GM21447 (cell line): Measurements from ENCODE around the gene SYNPR.
A peak's percentile ranks its signal among the peaks of the same experiment; 100 is the strongest.
"Not testable (repeated sequence)": the region's sequence is repeated elsewhere in the genome, so short reads cannot be mapped to it uniquely, and the experiment has no call there.

Source experiments
- ATAC-seq: cut with Tn5 transposase; IDR thresholded peaks from one replicate; pipeline ENCODE4 v1.9.1; 2021; ENCODE audit not compliant: unreplicated experiment

Gene SYNPR

DNA sequence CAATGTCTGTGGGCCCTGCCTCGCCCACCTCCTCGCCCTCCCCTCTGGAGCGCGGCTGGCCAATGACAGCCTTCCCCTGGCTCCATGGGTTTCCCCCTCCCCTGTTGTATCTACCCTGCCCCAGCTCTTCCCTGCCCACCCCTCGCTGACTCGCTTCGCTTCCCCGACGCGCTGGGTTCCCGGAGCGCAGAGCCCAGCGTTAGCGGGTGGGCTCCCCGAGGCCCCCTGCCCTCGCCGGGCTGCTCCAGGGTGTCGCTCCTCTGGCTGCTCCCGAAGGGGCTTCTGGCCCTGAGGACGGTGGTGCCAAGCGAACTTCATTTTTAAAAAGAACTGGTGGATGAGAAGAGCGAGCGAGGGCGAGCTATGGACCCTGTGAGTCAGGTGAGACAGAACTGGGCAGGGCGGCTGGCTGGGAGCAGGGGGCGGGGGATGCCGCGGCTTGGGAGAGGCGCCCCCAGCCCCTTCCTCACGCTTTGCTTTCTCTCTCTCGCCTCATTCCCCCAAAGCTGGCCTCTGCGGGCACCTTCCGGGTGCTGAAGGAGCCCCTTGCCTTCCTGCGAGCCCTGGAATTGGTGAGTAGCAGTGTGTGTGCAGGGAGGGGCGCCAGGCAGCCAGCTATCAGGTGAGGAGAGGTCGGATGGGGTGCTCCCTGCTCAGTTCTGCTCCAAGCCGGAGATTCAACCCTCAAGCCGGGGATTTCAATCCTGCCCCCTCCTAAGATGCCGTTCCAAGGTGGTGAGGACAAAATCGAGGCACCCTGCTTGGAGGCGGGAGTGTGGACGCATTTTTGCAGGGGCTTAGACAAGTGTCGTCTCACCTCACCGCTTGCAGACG is at the start of gene SYNPR:
Gene SYNPR, plus strand, starts transcription at position 138 of the 834 bp plus-strand sequence.
- ATAC-seq, result no peak

DNA sequence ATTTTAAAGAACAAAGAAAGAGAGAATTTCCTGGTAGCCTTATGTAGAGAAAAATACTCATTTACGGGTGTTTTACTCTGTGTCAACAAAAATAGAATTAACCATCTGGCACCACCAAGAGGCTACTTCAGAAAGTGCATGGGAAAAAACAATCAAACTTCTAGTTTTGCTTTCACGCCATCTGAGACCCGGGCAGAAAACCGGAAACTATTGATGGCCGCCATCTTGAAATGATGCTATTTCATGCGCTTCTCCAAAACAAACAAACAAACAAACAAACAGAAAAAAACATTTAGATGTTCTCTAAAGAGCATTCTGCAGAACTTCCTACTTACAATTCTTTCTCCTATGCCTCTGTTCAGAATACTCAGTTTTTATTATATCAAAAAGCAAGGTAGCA is 49.4 kb upstream of the SYNPR start:
- peak; percentile 84 for ATAC-seq

DNA sequence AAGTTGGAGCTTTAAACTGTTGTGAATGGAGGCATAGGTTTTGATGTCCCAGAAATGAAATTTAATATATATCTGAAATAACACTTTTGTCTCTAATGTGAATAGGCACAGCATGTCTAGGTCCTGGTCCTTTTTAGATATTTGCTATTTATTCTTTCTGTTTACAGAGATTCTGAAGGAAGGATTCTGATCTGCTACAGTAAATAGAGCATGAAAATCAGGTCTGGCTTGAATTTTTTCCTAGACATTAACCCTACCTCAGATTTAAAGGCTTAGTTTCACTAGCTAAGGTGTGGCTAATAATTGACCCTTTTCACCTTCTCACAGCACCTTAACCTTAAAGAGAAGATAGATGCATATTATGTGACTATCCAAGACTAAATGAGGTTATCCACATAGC is 48.0 kb upstream of the SYNPR start:
- no peak for ATAC-seq

DNA sequence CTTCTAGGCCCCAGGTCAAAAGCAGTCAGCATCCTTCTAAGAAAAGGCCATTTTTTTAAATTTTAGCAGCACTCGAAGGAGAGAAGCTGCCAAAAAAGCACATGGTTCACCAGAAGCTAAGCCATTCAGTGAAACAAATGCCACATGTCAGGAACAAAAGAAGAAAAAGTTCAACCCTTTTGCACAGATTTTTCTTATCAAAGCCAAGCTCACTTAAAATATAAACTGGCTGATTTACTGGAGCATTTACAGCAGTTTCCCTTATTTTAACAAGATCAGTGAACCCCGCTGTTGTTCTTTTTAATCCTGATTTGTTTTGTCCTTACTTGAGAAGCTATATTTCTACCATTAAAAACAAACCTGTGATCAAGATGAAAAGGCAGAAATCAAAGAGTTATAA is 46.5 kb upstream of the SYNPR start:
- ATAC-seq, result no peak

DNA sequence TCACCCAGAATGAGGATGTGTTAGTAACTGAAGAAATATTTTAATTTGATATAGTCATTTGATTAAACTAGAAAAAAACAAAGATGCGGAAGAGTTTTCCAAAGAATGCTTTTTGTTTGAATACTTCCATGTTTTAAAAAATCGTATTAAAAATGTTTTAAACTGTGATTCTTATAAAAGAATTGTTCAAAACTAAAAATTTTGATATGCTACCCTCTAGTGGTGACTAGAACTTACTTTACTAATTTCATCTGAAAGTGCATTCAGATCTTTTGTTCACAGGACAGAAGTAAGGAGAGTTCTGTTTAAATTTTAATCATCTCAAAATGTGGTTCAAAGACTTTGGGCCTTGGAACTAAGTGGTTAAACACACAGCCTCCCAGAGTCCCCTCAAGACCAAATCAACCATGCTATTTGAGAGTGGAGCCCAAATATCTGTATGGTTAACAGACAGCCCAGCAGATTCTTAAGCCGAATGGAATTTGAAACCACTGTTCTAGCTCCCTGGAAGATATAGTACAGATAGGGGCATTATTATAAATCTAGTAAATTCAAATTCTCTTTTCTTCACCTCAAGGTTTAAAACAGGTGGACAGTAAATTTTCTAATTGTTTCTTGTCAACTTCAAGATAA is 45.2 kb upstream of the SYNPR start:
- no peak for ATAC-seq

DNA sequence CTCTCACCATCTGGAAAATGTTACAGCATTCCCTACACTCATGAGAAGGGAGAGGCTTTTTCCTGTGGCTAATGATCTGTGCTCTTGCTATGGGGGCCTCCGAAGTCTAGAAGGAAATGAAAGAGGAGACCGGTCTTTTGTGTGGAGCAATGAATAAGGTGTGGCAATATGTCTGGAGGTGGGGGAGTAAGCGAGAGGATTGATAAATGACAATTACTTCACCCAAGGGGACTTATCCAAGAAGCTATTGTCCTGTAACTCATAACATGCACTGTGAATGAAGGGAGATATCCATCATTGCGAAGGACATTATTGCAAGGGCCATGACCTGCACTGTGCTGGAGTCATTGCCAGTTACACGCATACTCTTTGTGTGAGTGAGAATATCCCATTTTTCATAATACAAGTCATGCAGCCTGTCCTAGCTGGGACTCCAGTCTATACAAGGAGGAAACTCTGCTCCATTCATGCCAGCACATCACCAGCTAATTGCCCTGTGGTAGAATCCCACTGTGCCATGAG is 37.7 kb upstream of the SYNPR start:
- ATAC-seq, result no peak

DNA sequence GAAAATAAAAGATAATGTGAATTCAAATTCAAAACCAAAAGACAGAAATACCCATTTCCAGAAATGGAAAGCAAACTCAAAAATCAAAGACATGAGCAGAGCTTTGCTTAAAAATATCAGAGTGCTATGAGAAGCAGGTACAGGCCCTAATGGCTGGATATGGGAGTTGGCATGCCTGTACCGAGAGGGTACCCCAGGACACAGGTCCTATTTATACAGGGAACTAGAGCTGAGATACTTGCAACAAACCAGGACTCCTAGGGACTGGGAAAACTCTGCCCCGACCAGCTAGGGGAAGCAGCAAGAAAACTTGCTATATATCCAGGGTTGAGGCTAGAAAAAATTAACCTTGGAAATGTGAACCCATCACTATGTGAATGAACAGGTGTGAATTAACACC is 36.0 kb upstream of the SYNPR start:
- no peak for ATAC-seq

DNA sequence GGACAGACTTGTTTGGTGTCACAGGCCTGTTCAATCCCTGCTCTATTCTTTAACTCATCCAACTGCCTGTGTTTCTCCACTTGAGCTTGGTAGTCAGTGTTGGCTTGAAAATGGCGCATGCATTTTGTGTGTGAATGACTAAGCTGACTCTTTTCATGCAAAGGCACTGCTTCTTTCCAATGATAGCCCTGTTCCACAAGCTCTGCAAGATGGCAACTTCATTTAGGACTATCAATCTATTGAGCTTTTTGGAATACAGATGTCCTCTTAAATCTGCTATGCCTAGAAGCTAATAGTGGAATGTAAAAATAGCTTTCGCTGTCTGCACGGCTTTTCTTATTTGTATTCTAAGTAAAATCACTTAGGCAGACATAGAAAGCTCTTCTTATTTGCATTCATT is 33.6 kb upstream of the SYNPR start:
- ATAC-seq, result no peak

DNA sequence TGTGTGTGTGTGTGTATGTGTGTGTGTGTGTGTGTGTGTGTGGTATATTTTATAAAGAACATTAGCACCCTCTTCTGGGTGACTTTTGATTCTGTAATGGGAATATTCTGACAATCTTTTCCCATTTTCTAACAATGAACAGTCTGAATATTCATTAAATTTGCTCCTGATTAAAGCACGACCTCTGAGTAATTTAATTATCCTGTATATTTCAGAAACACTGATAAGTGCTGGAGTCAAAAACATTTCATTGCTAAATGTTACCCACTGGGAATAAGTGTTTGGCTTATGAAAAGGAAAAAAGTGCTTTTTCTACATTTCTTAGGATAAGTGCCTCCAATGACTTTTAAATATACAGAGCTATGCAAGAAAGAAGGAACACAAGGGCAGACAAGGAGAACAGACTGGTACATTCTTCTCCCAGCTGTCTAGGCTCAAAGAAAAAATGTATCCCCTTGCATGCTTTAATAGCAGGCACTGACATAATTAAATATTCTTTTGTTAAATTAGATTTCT is 32.3 kb upstream of the SYNPR start:
- ATAC-seq, result no peak

DNA sequence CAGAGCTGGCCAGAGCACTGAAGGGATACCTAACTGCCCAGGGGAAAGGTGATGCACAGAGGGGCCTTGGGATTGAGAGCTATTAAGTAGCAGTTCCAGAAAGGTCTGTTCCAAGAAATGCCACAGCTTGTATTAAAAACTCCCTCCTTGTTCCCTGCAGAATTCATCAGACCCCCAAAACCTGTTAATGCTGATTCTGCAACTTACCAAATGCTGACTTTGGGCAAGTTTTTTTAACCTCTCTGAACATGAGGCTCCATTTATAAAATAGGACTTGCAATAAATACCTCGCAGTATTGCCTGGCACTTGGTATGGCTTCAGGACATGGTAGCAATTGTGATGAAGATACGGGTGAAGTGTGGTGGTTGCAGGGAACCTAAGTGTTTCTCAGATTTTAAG is 30.1 kb upstream of the SYNPR start:
- ATAC-seq, result no peak

DNA sequence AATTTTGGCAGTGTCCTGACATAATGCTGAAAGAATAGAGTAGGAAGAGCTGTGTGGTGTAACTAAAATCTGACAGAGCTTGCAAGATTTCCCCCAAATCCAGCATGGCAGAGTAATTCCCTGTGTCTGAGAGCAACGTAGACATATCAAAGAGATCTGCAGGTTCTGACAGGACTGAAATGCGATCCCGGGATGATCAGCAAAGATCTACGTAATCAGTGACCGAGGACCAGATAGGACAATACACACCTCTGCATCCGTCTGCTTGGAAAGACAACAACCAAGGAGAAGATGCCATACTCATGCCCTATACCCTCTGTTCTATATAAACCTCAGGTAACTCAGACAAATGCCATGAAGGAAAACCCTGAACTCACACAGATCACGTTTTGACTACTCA is 26.6 kb upstream of the SYNPR start:
- ATAC-seq, result no peak

DNA sequence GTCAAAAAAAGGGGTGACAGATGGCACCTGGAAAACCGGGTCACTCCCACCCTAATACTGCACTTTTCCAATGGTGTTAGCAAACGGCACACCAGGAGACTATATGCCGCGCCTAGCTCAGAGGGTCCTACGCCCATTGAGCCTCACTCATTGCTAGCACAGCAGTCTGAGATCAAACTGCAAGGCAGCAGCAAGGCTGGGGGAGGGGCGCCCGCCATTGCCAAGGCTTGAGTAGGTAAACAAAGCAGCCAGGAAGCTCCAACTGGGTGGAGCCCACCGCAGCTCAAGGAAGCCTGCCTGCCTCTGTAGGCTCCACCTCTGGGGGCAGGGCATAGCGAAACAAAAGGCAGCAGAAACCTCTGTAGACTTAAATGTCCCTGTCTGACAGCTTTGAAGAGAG is 22.3 kb upstream of the SYNPR start:
- ATAC-seq, result not testable (repeated sequence)

DNA sequence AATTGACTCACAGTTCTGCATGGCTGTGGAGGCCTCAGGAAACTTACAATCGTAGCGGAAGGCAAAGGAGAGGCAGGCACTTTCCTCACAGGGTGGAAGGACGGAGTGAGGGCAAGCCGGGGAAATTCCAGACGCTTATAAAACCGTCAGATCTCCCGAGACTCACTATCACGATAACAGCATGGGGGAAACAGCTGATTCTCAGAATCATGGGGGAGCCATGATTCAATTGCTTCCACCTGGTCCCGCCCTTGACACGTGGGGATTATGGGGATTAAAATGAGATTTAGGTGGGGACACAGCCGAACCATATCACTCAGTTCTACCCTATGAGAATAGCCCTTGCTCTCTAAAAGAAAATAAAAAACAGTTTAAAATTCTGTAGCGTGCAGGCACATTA is 13.4 kb upstream of the SYNPR start:
- ATAC-seq, result no peak

DNA sequence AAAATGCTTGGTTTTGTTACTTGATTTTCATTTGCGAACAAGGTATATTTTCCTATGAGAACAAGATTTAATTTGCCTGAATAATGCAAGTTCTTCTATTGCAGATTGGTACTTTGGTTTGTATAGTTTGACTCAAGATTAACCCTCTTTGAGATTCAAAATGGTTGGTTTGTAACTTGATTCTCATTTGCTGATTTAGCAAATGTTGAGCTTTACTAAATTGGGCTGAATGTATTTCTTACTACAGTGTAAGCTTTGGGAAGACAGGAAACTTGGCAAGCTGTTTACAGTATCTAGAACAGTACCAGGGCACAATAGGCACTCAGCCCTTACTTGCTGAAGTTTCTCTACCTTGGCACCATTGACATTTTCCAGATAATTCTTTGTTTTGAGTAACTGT is 3.7 kb upstream of the SYNPR start:
- ATAC-seq, result no peak

DNA sequence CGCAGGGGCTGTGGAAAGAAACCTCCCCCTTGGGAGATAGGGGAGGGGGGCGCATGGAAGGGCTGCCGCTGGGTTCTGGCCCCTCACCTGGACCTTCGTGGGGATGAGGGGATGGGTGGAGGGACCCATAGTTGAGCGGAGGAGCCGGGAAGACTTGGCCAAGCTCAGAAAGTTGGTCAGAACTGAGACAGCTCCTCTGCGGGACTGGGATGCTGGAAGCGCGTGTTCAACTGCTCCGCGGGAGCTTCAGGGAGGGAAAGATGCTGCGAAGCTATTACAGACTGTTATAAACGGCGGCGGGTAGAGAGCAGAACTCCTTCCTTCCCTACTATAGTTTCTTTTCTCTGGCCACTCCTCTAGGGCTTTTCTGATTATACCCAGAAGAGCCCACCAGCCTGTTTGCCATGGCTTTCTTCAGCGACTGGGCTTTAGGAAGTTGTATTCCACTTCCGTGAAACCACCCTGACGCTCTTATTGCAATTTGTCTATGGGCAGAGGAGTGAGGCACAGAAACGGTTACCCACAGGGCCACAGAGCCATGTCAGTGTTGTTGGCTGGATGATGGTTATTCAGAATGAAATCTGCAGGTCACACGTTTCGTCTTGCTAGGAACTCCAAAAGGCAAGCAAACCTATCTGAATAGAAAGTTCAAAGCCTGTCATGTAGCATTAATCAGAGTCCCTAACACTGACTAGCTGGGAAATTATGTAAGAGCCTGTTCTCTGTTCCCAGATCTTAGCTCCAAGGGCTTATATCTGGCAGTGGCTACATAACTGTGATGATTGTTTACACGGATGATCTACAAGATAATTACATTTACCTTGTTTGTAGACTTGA is 1.1 kb downstream of the SYNPR start:
- no peak for ATAC-seq

DNA sequence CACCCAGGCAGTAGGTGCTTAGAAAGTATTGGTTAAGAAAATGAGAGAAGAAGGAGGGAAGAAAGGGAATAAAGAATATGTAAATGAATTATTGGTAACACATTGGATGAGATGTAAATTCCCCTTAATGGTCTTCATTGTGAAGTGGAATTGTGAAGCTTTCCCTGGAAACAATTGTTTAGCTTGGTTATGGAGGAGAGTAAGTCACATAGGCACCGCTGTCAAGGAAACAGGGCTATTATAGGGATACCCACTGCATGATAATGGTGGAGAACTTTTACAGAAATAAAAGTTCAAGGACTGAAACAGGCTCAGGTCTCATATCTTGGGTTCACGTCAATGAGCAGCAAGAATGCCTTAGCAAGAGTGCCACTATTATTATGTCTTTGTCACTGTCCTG is 9.5 kb downstream of the SYNPR start:
- no peak for ATAC-seq

DNA sequence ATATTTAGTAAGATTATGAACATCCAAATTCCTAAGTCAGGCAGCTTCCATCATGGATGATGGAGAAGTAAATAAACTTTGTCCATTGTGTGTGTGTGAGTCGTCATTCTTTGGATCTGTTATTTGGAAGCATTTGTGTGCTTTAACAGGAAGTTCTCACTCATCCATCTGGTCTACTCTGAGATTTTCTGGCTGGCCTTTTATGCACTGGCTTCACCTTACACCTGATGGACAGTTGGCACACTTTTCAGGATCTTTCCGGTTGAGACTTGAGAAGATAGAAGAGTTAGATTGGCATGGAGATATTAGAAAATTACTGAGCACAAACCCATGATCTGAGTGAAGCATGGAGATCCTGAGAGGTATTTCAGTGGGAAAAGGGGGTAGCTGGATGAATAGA is 12.6 kb downstream of the SYNPR start:
- no peak for ATAC-seq

DNA sequence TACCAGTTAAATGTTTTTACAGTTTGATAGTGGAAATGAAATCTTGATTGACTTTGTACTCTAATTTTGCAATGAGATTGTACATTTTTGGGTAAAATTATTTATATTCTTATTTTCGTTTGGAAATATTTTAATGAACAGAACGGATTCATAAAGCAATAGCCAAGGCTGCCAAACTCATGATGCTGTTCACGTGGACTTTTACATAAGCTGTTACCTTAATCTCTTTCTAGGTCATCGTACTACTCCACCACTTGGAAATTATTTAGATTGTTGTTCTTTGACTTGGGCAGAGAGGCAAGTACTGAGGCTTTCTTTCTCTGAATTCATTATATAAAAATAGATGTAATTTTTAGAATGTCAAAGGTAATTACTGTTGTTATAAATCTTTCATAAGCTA is 16.2 kb downstream of the SYNPR start:
- no peak for ATAC-seq

DNA sequence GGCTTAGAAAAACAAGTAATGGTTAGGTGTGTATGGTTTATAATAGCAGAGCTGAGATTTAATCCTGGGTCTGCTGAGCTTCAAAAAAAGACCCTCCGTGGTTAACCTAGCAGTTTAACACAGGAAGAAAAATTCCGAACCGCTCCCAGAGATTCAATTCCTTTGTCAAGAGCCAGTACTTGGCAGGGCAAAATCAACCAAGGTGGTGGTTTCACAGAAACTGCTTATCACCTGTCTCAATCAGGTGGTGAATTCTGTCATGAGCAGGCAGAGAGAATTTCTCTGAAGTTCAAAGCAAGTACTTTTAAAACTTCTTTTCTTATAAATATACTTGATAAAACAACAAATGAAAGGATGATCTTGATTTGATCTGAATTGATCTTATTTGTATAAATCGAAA is 17.2 kb downstream of the SYNPR start:
- ATAC-seq, result no peak

DNA sequence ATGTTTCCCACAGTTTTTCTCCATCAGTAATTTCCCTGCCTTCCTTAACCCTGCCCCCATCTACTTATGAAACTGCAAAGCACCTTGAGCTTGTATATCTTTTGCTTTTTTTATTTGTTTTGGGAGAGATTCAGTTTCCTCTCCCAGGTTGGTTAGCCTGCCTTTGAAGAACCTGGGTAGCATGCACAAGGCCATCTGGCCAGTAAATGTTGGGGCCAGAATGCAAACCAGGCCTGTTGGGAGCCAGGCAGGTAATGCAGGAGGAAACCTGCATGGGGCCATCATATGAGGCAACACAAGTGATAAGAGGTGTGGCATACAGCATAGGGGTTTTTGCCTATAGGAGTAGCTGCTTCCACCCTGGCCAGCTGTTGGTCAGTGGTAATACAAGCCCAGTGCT is 17.7 kb downstream of the SYNPR start:
- no peak for ATAC-seq

DNA sequence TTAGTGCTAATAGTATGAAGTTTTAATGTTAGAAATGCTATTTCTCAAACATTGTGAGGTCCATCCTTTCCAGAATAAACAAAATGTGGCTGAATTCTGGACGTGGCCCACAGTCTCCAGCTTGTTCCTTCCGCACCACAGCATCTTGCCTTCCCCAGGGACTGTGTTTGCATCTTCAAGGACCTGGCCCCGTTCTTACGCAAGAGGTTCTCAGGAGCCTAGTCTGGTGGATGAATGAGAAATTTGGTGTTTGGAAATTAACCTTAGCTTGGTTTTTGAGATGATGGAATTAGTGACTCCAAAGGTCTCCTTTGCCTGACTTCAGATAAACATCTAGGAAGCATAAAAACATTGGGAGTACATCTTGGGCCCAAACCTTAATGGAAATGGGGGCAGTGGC is 18.1 kb downstream of the SYNPR start:
- ATAC-seq, result no peak
